Fibroblast of skin of abdomen (primary cell): ENCODE results near the gene MEIOSIN.

Source experiments
- DNase-seq: peaks from one replicate; pipeline ENCODE4 v3.0.0-alpha.2; 2013

MEIOSIN gene

GRCh38 chr19:45801603-45802175, 68.5 kb downstream of the MEIOSIN start:
- no peak for DNase-seq

GRCh38 chr19:45804140-45804958, 71.1 kb downstream of the MEIOSIN start:
- DNase-seq: no peak

GRCh38 chr19:45804959-45805230, 71.7 kb downstream of the MEIOSIN start:
- DNase-seq: no peak

GRCh38 chr19:45805719-45806118, 72.5 kb downstream of the MEIOSIN start:
- DNase-seq: no peak

- peak; percentile 89 for DNase-seq
Measured at GRCh38 chr19:45809643-45810159, 76.5 kb downstream of the MEIOSIN start.

GRCh38 chr19:45812297-45812696, 79.1 kb downstream of the MEIOSIN start:
- DNase-seq: no peak
